HEK293T (cell line): ENCODE data around the gene RAPGEF1.

Experiments used
- CTCF ChIA-PET: fragments of 350-600 bp; formaldehyde crosslinking; extraction: SDS; loops from one replicate; lab custom pipeline; 2021; ENCODE audit warnings: antibody characterized with exemption, inconsistent platforms; lab: Yijun Ruan, JAX
- POLR2A ChIA-PET: fragments of 350-600 bp; formaldehyde crosslinking; extraction: SDS; loops from one replicate; lab custom pipeline; 2020; ENCODE audit warnings: antibody characterized with exemption, inconsistent platforms; lab: Yijun Ruan, JAX
- DNase-seq: peaks from one replicate; pipeline ENCODE4 v3.0.0; 2012; ENCODE audit warnings: mixed read lengths; ENCODE audit errors: extremely low spot score
- ARNT ChIP-seq: fragments of 450-650 bp; IDR thresholded peaks from 2 replicates; pipeline ENCODE4 v1.6.1; 2017; ENCODE audit warnings: mild to moderate bottlenecking
- BHLHE40 ChIP-seq: fragments of 450-650 bp; IDR thresholded peaks from 2 replicates; pipeline ENCODE4 v1.6.1; 2016; ENCODE audit warnings: mild to moderate bottlenecking, moderate library complexity, borderline replicate concordance
- CTBP1 ChIP-seq: fragments of 450-650 bp; IDR thresholded peaks from 2 replicates; pipeline ENCODE4 v1.6.1; 2016; ENCODE audit warnings: borderline replicate concordance
- ELF4 ChIP-seq: fragments of 450-650 bp; IDR thresholded peaks from 2 replicates; pipeline ENCODE4 v1.6.1; 2017; ENCODE audit warnings: antibody characterized with exemption
- FOXA1 ChIP-seq: fragments of 450-650 bp; IDR thresholded peaks from 2 replicates; pipeline ENCODE4 v1.6.1; 2016; ENCODE audit warnings: mild to moderate bottlenecking
- FOXK2 ChIP-seq: fragments of 450-650 bp; IDR thresholded peaks from 2 replicates; pipeline ENCODE4 v1.6.1; 2016; ENCODE audit warnings: mild to moderate bottlenecking
- FOXM1 ChIP-seq: fragments of 450-650 bp; IDR thresholded peaks from 2 replicates; pipeline ENCODE4 v1.6.1; 2017; ENCODE audit warnings: mild to moderate bottlenecking, borderline replicate concordance
- HDGF ChIP-seq: fragments of 450-650 bp; IDR thresholded peaks from 2 replicates; pipeline ENCODE4 v1.6.1; 2017; ENCODE audit warnings: antibody characterized with exemption, borderline replicate concordance
- L3MBTL2 ChIP-seq: fragments of 450-650 bp; conservative IDR thresholded peaks from 2 replicates; pipeline ENCODE4 v1.6.1; 2016; ENCODE audit warnings: mild to moderate bottlenecking
- LEF1 ChIP-seq: fragments of 450-650 bp; IDR thresholded peaks from 2 replicates; pipeline ENCODE4 v1.6.1; 2017; ENCODE audit warnings: mild to moderate bottlenecking, borderline replicate concordance
- NFRKB ChIP-seq: fragments of 450-650 bp; IDR thresholded peaks from 2 replicates; pipeline ENCODE4 v1.6.1; 2016; ENCODE audit warnings: mild to moderate bottlenecking, moderate library complexity
- SP1 ChIP-seq: fragments of 450-650 bp; IDR thresholded peaks from 2 replicates; pipeline ENCODE4 v1.6.1; 2017
- SUZ12 ChIP-seq: fragments of 450-650 bp; IDR thresholded peaks from 2 replicates; pipeline ENCODE4 v1.6.1; 2016; ENCODE audit warnings: mild to moderate bottlenecking
- TARDBP ChIP-seq: fragments of 450-650 bp; IDR thresholded peaks from 2 replicates; pipeline ENCODE4 v1.6.1; 2016
- ZNF384 ChIP-seq: fragments of 450-650 bp; IDR thresholded peaks from 2 replicates; pipeline ENCODE4 v1.6.1; 2016
- TF ChIP-seq, protein P1 (sequence below): fragments of 450-650 bp; IDR thresholded peaks from 2 replicates; pipeline ENCODE4 v1.6.1; 2016

The RAPGEF1 gene

DNA sequence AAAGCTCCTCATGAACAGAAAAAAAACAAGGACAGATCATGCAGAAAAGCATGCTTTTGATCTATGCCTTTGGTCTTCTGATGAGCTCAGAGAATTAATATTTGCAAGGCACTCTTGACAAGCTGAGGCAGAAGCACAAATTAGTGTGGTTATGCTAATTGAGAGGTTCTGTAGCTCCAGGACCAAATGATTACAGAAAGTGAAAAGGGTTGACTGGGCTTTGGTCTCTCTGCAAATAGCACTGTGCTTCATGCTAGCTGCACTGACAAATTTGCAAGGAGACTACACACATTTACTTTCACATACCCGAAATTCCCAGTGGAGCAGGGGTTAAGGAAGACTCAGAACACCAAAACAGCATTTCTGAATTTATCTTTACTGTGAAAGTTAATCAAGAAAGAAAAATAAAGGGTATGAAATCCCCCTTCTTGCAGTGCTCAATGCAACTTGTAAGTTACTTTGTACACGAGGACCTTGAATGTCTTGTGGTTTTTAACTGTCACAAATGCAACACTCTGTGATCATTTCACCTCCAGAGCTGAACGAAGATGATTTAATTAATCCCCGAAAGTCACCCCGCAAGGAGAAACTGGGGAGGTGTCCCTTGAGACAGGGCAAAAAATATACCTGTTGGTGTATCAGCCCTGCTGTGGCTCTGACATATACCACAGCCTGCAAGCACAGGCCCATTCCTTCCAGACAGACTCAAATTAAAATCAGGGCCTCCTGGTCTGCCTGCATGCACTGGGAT, 11.9 kb downstream of the RAPGEF1 start:
- TF ChIP-seq, protein P1, sequence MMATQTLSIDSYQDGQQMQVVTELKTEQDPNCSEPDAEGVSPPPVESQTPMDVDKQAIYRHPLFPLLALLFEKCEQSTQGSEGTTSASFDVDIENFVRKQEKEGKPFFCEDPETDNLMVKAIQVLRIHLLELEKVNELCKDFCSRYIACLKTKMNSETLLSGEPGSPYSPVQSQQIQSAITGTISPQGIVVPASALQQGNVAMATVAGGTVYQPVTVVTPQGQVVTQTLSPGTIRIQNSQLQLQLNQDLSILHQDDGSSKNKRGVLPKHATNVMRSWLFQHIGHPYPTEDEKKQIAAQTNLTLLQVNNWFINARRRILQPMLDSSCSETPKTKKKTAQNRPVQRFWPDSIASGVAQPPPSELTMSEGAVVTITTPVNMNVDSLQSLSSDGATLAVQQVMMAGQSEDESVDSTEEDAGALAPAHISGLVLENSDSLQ = no peak
- no peak for TF ChIP-seq ELF4
- TF ChIP-seq FOXK2 = no peak
- TF ChIP-seq SUZ12 = no peak
- TF ChIP-seq LEF1 = no peak
- TF ChIP-seq ARNT = no peak
- TF ChIP-seq ZNF384 = no peak
- no peak for TF ChIP-seq FOXA1
- no peak for TF ChIP-seq TARDBP
- CTCF ChIA-PET = interaction anchor here (0.6 kb wide), 1 partner anchor 509 kb away, joined by 4 read pairs; no protein-coding TSS in a partner anchor
- no peak for DNase-seq
- POLR2A ChIA-PET = no interaction called here

DNA sequence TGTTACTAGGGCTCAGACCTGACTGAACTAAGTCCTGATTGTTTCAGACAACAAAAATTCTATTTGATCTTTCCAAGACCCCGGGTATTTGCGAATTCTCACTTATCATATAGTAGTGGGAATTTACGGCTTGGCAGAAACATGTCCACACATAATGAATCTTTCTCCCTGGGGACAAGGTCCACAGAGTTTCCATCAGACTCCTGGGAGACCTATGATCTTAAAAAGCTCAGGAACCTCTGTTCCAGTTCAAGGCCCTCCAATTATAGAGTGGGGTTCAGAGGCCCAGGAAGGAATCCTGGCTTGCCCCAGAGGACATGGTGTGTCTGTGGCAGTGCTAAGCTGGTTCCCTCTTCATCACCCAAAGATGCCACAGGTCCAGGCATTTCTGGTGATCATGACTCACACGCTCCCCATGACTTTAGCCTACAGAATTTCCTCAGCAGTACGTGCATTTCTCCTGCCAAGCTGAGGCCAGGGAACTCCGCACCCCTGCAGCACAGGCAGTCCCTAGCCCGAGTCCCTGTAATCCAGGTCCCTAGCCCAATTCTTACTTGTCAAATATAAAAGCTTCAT, 12.6 kb downstream of the RAPGEF1 start:
- POLR2A ChIA-PET = no interaction called here
- CTCF ChIA-PET = interaction anchor here (0.6 kb wide), 1 partner anchor 509 kb away, joined by 4 read pairs; no protein-coding TSS in a partner anchor
- DNase-seq = no peak
- no peak for TF ChIP-seq L3MBTL2

DNA sequence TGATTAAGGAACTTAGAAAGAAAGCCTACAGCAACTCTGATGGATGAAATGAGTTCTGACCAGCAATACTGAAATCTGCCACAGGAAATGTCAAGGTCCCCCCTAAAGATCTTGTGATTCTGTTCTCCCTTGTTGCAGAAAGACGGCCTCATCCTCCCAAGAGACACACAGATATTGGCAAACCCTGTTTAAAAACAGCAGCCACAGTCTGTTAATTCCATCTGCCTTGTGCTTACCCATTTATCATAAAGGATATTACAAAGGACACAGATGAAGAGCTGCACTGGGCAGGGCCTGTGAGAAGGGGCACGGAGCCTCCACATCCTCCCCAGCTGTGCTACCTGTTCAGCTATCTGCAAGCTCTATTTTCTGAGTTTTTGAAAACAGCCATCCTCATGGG, 15.2 kb downstream of the RAPGEF1 start:
- TF ChIP-seq TARDBP (no peak), ARNT (no peak), SUZ12 (no peak), ZNF384 (no peak), FOXM1 (no peak), BHLHE40 (no peak), LEF1 (no peak), L3MBTL2 (no peak), NFRKB (no peak), ELF4 (no peak), FOXK2 (no peak), SP1 (no peak), CTBP1 (no peak), HDGF (no peak), FOXA1 (no peak)
- TF ChIP-seq, protein P1 = no peak
- ChIA-PET CTCF (no interaction called here), POLR2A (no interaction called here)
- no peak for DNase-seq

DNA sequence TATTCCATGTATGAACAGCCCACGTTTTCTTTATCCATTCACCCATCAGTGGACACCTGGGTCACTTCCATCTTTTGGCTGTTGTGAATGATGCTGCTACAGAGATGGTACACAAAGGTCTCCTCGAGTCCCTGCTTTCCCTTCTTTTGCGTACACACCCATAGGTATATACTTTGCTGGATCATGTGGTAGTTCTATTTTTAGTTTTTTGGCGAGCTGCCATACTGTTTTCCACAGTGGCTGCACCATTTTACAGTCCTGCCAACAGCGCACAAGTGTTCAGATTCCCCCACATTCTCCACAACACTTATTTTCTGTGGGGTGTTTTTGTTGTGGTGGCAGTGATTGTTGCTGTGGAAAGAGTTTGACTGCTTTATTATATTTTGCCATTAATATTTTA, 16.2 kb downstream of the RAPGEF1 start:
- CTCF ChIA-PET = interaction anchor here (0.6 kb wide), 1 partner anchor 356 kb away, joined by 6 read pairs; no protein-coding TSS in a partner anchor
- no peak for DNase-seq
- no peak for TF ChIP-seq SP1
- POLR2A ChIA-PET = no interaction called here

DNA sequence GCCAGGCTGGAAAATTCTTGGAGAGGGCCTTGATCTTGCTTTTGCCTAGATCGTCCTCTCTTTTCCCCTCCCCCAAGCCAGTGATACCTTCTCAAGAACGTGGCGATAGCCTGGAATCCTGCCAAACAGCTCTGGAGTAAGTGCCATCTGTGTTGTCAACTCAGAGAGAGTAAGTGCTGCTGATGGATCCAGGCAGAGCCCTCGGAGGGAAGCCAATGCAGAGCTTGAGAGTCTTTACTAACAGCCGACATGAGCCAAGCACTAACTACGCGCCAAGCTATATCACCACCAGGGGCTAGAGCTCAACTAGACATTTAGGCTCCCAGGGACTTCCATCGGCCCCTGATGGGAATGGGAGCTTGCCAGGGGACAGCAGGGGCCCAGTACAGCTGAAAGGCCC, 17.6 kb downstream of the RAPGEF1 start:
- POLR2A ChIA-PET = interaction anchor here (0.6 kb wide), 1 partner anchor 9 kb away, joined by 3 read pairs; no protein-coding TSS in a partner anchor
- no peak for DNase-seq
- CTCF ChIA-PET = no interaction called here
- TF ChIP-seq TARDBP = no peak
- TF ChIP-seq ARNT = no peak
- TF ChIP-seq HDGF = no peak
- no peak for TF ChIP-seq FOXM1
- no peak for TF ChIP-seq FOXK2
- no peak for TF ChIP-seq CTBP1
- no peak for TF ChIP-seq NFRKB
- TF ChIP-seq FOXA1 = no peak
- no peak for TF ChIP-seq ELF4
- TF ChIP-seq L3MBTL2 = no peak
- TF ChIP-seq SP1 = no peak
- no peak for TF ChIP-seq SUZ12

DNA sequence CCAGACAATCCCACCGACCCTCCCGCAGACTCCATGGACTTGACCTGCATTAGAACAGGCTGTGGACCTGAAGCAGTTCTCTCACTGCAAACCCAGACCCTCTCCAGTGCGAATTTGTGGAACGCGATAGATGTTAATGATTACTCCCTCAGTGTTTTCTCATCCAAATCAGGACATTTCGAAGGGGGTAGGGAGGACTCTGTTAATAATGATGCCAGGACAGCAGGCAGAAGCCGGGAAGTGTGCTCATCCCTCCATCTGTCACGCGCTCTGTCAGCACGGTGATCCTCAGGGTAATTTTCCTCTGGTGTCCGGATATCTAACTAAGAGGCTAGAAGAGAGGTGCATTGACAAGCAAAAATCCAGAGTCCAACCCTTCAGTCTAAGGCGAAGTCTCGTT, 18.8 kb downstream of the RAPGEF1 start:
- TF ChIP-seq TARDBP (no peak), HDGF (no peak), BHLHE40 (no peak), L3MBTL2 (no peak), NFRKB (no peak), FOXA1 (no peak), CTBP1 (no peak), FOXK2 (no peak), ELF4 (no peak), SP1 (no peak), ZNF384 (no peak), SUZ12 (no peak), ARNT (no peak), FOXM1 (no peak), LEF1 (no peak)
- TF ChIP-seq, protein P1 = no peak
- ChIA-PET CTCF (no interaction called here), POLR2A (no interaction called here)
- DNase-seq = no peak
